NCI-H2196 treated with DMSO at 0.1 percent for 48 hours (cell line): ENCODE results near the gene CABCOCO1.

Experiments
- DNase-seq: peaks from one replicate; lab custom pipeline; 2025; ENCODE audit not compliant: unreplicated experiment; lab: John Stamatoyannopoulos, UW

The CABCOCO1 gene

DNA sequence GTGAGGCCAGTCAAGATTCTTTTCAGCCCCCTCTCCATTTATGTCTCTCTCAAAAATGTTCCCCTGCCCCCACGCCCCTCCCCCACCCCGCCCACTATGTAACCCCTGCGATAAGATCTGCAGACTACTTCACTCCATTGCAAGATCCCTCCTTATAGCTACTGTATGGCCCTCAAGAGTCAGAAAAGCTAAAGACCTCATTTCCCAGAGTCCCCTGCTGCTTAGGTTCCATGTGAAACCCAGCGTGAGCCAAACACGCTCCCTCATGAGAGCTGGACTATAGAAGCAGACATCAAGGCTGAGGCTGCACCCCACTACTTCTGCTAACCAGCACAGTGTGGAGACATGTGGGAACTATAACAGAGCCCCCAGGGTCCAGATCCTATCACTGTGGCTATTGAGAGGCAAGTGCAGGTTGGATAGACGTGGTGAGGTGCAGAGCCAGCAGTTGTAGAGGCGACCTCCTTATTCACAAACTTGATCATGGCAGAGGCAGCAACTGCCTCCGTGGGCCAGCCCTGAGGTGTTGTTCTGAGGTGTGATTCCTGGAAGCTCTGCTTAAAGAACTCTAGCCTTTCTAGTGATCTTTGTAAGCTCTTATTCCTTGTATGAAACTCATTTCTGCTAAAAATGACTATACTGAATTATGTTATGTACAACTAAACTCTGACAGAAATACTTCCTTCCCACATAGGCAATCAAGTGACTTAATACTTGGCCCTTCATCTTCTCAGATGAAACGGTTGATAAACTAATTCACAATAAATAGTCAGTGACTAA, 121.8 kb downstream of the CABCOCO1 start:
- no peak for DNase-seq

DNA sequence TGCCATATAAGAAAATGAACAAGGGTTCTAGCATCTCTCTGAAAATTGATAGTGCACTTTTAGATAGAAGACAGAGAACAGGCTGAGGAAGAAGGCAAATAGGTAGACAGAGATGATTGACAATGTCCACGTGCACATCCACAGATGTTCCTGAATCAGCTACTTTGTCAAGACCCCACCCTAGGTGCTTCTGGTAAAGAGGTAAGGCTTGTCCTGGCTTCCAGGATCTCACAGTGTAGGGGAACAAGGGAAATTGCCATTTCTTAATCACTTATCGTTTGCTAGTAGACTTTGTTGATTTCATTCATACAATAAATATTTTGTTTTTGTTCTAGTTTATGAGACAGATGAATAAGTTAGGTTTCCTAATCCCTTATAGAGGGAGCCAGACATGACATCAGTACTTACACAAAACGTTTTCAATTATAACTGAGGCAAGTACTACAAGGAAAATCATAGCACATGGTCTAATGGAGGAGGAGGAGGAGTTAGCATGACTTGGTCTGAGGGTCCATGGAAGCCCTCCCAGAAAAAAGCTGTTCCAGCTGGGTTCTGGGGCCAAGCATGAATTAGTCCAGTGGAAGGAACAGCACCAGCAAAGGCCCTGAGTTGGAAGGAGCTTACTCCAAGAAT, 122.9 kb downstream of the CABCOCO1 start:
- no peak for DNase-seq

DNA sequence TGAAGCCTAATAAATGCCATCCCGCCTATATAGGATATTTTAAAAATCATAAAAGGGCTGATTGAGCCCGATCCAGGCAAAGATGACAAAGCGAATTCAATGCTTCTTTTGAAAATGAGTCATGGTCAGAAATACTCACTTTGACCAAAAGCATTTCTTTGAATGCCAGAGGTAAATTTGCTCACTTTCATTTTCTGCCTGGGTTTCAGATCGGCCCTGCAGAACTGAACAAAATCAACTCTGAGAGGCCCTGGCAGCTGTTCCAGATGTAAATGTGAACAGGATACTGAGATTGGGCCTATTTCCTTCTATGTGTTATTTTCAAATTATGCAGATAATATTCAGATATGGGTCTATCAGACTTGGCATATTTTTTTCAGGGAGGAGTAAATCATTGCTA, 124.0 kb downstream of the CABCOCO1 start:
- no peak for DNase-seq

DNA sequence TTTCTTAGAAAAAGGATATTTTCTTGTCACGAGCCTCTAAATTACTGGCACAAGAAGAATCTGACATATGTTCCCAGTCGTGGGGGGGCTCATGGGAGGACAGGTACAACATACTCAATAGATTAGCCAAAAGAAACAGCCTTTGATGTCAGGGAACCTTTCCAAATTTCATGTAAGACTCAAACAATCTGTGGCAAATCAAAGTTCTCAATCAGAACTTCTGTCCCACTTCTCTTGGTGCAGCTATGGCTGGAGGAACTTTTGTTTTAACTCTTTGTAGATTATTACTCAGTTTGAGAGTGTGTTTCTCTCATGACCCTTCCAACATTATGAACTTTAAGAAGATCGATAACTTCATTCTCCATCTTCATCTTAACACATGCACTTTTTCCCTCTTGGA, 124.4 kb downstream of the CABCOCO1 start:
- no peak for DNase-seq

DNA sequence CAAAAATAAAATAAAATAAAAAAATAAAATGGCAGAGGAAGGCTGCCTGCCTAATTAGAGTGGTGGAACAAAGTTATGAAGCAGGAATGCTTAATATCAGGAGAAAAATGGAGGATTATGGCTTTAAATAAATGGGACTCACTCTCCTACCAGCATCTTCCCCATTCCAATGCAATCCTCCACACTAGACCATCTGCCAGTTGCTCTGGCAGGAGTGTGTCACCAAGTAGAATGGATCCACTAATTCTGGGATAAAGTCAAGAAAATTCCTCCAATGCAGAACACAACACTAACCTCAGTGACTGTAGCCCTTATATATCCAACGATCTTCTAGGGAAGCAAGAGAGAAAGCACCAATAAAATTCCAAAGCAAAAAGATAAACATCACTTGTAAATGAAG, 126.3 kb downstream of the CABCOCO1 start:
- DNase-seq, result no peak

DNA sequence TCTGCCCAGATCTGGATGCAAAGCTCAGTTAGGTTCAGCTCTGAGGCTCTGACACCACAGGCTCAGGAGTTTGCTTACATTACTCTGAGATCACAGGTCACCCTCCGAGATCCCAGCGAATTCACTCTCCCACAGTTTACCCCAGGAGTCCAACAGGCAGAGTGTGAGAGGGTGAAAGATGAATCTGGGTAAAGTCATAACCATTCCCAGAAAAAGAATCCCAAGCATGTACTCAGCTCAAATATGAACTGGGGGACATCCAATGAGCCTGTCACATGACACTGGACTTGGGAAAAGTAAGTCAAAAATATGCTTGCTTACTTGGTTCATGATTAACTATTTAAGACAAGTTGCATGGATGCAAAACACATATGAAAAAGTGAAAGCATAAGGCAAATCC, 128.5 kb downstream of the CABCOCO1 start:
- DNase-seq, result no peak

DNA sequence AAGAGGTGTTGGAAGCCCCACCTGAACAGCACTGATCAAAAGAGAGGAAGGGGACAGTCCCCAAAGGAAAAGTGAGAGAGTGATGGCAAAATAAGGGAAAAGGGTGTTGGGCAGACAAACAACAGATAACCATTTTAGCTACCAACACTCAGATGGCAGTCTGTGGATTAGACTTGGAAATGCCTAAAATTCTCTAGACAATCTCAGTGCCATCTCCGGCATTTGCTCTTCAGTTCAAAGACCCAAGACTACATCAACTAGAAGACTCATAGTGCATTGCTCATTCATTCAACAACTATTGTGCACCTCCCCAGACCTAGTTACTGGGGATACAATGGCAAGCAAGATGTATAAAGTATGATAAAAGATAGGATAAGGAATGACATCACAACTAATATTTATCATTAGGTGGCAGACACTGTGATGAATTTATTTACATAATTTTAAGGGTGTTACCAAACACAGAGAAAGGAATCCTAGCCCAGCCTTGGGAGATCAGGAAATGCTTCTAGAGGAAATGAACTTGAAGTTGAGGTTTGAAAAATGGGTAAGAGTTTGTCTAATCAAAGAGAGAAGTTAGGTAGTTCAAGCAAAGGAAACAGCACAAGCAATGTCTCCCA, 129.5 kb downstream of the CABCOCO1 start:
- no peak for DNase-seq

DNA sequence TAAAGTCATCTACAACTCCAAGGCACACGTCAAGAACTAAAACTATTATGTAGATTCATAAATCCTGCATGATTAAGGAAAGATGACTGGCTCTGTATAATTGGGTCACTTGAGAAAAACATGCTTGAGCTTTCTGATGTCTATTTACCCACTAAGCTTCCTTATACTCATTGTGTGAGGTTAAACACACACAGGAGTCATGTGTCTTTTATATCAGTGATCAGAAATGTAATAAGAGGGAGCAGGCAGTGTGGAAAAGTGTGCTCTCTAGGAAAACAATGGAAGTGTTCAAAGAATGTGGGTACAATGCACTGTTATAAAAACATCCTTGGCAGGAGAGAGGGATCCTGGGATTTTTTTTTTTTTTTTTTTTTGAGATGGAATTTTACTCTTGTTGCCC, 130.2 kb downstream of the CABCOCO1 start:
- no peak for DNase-seq

DNA sequence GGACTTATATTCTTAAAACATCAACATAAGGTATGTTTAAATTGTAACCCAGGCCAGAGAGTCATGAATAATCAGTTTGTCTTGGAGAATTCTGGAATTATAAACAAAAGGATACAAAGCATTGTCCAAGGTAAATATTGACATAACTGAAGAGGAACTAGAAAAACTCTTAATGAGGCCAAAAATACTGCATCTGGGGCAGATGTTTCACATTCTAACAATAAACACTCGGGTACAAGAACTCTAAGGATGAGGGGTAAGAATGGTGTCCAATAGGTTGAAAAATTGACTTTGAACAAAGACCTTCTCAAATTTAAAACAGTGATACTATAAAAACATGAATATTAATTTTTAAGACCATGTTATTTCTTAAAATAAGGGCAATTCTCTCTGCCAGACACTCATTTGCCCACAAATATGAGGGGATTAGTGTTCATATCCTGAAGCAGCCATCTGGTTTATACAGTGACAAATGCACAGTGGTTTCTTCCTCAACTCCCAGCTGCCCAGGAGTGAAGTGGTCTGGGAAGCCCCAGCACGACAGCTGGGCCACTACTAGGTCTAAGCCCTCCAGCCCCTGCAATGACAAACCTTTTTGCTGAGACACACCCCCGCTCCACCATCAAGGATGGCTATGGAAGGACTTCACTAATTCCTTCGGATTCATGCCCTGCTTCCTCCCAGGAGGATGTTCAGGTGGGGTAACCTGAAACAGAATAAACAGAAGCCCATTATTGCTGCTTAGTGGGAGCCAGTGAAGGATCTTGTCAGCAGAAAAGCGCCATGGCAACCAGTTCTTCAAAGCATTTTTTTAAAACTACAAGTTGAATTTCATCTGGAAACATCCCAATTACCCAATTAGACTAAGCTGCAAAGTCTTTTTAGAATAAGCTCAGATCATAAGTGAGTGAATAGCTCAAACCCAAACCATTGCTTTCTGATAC, 131.3 kb downstream of the CABCOCO1 start:
- no peak for DNase-seq

DNA sequence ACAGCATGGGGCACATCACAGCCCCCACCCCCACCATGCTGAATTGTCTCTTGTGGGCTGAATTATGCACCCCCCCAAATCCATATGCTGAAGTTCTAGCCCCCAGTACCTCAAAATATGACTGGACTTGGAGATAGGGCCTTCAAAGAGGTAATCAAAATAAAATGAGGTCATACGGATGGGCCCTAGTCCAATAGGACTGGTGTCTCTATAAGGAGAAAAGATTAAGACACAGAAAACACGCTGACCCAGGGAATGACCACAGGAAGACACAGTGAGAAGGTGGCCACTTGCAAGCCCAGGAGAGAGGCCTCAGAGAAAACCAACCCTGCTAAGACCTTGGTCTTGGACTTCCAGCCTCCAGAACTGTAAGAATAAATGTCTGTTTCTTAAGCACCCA, 132.4 kb downstream of the CABCOCO1 start:
- no peak for DNase-seq

DNA sequence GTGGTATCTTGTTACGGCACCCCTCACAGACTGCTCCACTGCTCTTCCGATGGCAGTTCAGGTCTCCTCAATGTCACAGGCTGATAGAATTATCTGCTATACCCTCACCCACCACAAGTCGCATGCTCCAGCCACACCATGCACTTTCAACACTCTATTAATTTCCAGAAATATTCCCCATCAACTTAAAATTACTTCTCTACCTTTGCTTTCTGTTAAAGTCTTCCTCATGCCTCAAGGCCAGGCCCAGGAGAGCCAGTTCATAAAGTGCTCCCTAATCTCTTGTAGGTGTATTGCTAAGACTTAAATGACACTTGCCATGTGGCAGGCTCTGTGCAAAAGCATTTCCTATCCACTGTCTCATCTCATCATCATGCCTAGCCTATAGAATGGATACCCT, 132.8 kb downstream of the CABCOCO1 start:
- no peak for DNase-seq

DNA sequence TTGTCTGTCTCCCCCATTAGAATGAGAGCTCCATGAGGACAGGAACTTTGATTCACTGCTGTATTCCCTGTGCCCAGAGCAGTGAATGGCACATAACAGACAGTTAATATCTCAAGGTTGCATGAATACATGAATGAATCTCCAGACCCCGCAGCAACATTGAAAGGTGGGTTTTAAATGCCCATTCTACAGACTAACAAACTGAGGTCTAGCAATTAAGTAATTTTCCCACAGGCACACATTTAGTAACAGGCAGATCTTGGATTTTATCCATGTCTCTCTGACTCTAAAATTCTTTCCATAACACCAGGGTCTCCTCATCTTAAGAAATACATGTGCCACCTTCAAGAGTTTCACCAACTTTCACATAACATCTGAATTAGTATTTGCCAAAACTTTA, 134.1 kb downstream of the CABCOCO1 start:
- DNase-seq, result no peak

DNA sequence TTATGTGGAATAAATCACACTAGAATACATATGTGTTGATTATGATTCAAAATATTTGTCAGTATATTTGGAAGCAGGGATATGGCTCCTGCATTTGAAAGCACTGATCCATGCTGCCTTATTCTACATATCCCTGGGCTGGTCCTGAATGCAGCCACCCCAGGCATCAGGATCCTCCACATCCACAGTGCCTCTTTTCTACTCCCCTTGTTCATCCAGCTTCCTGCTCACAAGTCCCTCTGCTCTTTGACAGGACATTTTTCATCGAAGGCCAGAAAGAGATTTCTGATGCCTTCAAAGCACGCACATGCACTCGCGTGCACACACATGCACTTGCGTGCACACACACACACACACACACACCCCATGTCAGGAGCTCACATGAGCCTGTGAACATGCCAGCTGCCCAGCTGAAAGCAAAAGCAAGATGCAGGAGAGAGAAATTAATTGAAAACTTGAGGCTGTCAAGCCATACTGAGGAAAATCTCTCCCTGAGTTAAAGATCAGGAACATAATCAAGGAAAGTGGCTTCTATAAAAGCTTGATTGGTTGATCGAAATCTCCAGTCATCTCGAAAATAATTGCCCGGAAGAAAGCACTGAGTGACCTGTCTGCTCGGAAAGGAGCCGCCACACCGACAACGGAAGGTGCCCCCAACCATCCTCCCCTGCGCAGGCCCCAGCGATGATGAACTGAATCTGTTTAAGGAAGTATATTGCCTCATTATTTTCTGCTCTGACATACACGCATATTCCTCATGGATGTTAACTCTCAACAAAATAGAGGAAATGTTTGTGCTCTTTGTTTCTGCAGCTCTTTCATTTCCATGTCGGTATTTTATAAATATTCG, 134.8 kb downstream of the CABCOCO1 start:
- no peak for DNase-seq

DNA sequence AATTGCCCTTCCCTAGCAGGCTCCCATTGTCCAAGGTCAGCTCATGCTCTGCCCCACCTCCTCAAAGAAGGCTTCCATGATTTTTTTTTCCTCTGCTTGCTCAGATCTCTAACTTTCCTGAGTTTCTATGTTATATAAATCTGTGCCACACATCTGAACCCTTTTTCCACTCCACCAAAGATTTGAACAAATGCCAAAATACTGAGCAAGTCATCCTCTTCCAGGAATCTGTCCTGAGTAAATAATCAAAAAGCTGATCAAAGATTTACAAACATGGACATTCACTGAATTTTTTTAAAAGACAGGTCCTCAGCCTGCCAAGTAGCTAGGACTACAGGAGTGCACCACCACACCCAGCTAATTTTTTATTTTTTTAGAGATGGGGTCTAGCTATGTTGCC, 136.0 kb downstream of the CABCOCO1 start:
- DNase-seq, result no peak

DNA sequence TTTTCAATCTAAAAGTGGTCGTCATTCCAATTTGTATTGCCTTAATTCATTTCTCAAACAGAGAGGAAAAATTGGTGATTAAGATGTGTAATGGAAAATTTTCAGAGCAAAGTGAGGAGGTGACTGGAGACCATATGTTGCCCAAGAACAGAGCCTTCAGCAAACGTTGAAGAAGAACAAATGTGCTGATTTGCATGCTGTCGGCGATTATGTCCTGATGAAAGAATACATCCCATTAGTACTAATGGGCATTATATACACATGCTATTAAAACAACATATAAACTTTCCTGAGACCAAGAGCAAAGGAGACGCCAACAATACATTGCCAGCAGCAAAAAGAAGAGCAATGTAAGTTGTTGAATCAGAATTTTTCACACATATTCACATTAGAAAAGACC, 138.8 kb downstream of the CABCOCO1 start:
- no peak for DNase-seq

DNA sequence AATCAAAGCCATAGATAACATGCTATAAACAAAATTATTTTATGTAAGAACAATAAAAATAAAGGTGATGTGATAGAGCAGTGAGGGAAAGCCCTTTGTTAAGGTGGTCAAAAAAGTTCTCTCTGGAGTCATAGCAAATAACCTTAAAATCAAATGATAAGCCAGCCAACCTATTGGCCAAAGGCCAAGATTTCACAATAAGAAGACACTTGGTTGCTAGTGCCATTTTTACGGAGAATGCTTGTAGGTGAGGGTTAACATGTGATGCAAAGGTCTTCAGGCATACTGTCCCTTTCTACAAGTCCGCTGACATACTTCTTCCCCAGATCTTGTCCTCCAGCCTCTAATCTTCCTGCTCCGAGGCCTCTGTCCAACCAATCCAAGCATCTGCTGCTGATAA, 140.5 kb downstream of the CABCOCO1 start:
- DNase-seq, result no peak

DNA sequence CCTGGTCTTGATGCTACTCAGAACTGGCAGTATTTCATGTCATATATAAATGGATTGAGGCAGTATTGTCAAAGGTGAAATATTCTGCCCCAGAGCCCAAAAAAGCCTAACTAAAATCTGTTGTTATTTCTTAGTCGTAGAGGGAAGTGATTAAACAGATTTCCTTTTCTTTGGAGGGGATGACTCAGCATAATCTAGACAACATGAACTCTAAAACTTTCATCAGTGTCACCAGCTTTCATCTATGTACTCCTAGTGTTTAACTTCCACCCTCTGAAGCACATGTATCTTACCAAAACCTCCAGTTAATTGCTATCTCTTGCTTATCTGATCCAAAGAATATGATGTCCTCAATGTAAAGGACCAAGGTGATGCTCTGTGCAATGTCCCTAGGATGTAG, 141.7 kb downstream of the CABCOCO1 start:
- no peak for DNase-seq

DNA sequence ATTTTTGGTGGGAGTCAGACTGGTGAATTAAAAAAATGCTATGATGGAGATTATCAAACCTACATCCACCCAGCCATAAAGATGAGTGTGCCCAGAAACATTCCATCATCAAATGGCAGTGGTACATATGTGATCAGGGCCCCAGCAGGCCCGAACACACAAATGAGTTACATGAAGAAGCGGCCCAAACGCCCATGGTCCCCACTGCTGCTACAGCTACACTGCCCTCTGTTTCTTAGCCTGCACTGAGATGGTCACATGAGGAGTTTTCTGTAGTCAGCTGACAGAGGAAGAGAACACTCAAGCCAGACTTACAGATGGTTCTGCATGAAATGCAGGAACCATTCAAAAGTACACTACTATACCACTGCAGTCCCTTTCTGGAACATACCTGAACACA, 142.4 kb downstream of the CABCOCO1 start:
- DNase-seq, result no peak

DNA sequence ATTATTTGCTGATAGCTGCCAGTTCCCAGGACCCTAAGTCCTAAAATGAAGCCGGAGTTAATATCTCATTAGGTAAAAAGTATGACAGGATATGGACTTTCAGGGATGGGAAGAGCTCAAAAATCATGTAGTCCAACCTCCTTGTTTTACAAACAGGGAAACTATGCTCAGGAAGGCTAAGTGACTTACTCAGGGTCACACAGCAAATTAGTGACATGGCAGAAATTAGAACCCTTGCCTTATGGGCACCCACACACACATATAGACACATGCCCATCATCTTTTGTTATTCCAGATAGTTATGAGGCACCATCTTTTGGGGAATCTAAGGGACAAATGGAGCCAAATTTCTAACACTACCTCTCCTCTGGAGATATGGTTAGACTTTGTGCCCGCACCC, 147.5 kb downstream of the CABCOCO1 start:
- no peak for DNase-seq

DNA sequence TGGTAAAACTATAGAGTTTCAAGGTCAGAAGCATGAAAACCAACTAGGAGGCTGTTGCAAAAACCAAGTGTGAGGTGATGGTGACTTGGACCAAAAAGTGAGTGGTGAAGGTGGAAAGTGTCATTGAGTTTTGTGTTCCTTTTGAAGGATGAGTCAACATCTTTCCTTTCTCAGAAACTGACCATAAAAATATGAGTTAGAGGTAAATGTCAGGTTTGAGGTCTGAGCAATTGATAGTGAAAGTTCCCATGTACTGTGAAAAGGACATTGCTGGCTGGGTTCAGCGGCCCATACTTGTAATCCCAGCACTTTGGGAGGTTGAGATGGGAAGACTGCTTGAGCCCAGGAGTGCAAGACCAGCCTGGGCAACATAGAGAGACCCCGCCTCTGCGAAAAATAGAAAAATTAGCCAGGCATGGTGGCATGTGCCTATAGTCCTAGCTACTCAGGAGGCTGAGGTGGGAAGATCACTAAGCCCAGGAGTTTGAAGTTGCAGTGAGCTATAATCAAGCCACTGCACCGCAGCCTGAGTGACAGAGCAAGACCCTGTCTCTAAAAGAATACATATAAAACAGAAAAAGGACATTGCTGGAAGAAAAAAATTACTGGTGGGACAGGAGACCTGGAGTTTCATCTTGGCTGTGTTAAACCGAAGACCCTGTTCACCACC, 149.5 kb downstream of the CABCOCO1 start:
- DNase-seq, result no peak
